Kidney epithelial cell (primary cell): ENCODE results near the gene SRRM4. TPM values are rescaled to one million over a fixed set of nuclear protein-coding genes. Genes with fewer than 3 reads are reported as not detected.

Experiments used
- DNase-seq: peaks from one replicate; pipeline ENCODE4 v3.0.0-alpha.2; 2010; ENCODE audit warnings: low read depth
- H3K27me3 ChIP-seq: 2 replicates; pipeline ENCODE4 v1.6.0; 2011; ENCODE audit warnings: low read length; ENCODE audit not compliant: control insufficient read depth, insufficient read depth
- H3K36me3 ChIP-seq: 2 replicates; pipeline ENCODE4 v1.5.1; 2011; ENCODE audit warnings: low read length; ENCODE audit not compliant: control insufficient read depth, insufficient read depth
- H3K4me3 ChIP-seq: 2 replicates; pipeline ENCODE4 v1.5.1; 2011; ENCODE audit warnings: low read depth, mild to moderate bottlenecking, control low read depth, low read length
- CTCF ChIP-seq: IDR thresholded peaks from 2 replicates; pipeline ENCODE4 v1.5.1; 2011; ENCODE audit warnings: mild to moderate bottlenecking, moderate library complexity, low read length, control low read depth, inconsistent platforms; ENCODE audit not compliant: insufficient read depth, poor library complexity, severe bottlenecking
- total RNA-seq: library from RNA; depleted of rRNA; stranded (reverse); fragments of >200 nt; gene quantifications from 2 replicates; pipeline ENCODE4 v1.2.3, GENCODE V29; 2015

The SRRM4 gene
- total RNA-seq, 1 donor from 2014 or later, result 0.42 TPM

GRCh38 chr12:119208626-119209061 is 227.3 kb downstream of the SRRM4 start:
- no peak for TF ChIP-seq CTCF
- H3K4me3 ChIP-seq, result no peak overlapping the region
- DNase-seq, result no peak
- no peaks in the 10 kb centered on the region for H3K27me3 ChIP-seq
- no peaks in the 10 kb centered on the region for H3K36me3 ChIP-seq

- no peak for TF ChIP-seq CTCF
- DNase-seq, result no peak
- Histone ChIP-seq H3K27me3 (no peaks in the 10 kb centered on the region), H3K4me3 (no peak overlapping the region), H3K36me3 (no peaks in the 10 kb centered on the region)
These were observed 230.5 kb downstream of the SRRM4 start for GRCh38 chr12:119211884-119212283.

Other genes with a start within 250 kb of the SRRM4 start
- 43.3 and 44.2 TPM in 2 replicates for gene HSPB8, start 197.4 kb downstream of the SRRM4 start, total RNA-seq